HEK293T (cell line): ENCODE measurements around the gene PGGHG.
"Not testable (repeated sequence)": the region's sequence is repeated elsewhere in the genome, so short reads cannot be mapped to it uniquely, and the experiment has no call there.

ENCODE experiments used
- ARNT ChIP-seq: fragments of 450-650 bp; IDR thresholded peaks from 2 replicates; pipeline ENCODE4 v1.6.1; 2017; ENCODE audit warnings: mild to moderate bottlenecking
- BHLHE40 ChIP-seq: fragments of 450-650 bp; IDR thresholded peaks from 2 replicates; pipeline ENCODE4 v1.6.1; 2016; ENCODE audit warnings: mild to moderate bottlenecking, moderate library complexity, borderline replicate concordance
- ELF4 ChIP-seq: fragments of 450-650 bp; IDR thresholded peaks from 2 replicates; pipeline ENCODE4 v1.6.1; 2017; ENCODE audit warnings: antibody characterized with exemption
- FOXM1 ChIP-seq: fragments of 450-650 bp; IDR thresholded peaks from 2 replicates; pipeline ENCODE4 v1.6.1; 2017; ENCODE audit warnings: mild to moderate bottlenecking, borderline replicate concordance
- L3MBTL2 ChIP-seq: fragments of 450-650 bp; conservative IDR thresholded peaks from 2 replicates; pipeline ENCODE4 v1.6.1; 2016; ENCODE audit warnings: mild to moderate bottlenecking
- SP1 ChIP-seq: fragments of 450-650 bp; IDR thresholded peaks from 2 replicates; pipeline ENCODE4 v1.6.1; 2017
- SUZ12 ChIP-seq: fragments of 450-650 bp; IDR thresholded peaks from 2 replicates; pipeline ENCODE4 v1.6.1; 2016; ENCODE audit warnings: mild to moderate bottlenecking
- TARDBP ChIP-seq: fragments of 450-650 bp; IDR thresholded peaks from 2 replicates; pipeline ENCODE4 v1.6.1; 2016
- ZNF384 ChIP-seq: fragments of 450-650 bp; IDR thresholded peaks from 2 replicates; pipeline ENCODE4 v1.6.1; 2016

DNA sequence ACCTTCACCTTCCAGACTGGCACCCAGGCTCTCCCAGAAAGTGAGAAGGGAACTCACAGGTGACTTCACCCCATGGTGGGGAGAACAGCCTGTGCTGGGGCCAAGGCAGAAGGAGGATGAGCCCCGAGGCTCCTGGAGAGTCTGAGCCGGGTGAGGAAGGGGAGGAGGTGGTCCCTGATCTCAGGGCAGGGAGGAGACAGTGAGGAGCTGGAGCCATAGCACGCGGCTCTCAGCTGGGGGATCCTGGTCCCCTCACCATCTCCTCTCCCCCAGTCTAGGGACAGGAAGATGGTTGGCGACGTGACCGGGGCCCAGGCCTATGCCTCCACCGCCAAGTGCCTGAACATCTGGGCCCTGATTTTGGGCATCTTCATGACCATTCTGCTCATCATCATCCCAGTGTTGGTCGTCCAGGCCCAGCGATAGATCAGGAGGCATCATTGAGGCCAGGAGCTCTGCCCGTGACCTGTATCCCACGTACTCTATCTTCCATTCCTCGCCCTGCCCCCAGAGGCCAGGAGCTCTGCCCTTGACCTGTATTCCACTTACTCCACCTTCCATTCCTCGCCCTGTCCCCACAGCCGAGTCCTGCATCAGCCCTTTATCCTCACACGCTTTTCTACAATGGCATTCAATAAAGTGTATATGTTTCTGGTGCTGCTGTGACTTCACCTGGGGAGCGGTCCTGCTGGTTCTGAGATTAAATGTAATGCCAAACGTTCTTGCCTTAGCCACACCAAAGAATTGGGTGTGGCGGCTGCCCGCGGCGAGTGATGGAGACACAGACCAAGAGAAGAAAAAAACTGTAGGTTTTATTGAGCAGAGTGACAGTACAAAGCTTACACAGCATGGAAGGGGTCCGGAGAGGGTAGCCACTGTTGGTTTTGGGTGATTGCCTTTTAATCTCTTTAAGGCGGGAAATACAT is 20.1 kb downstream of the PGGHG start:
- TF ChIP-seq L3MBTL2: 0 out of 2 replicates have a peak, but pooled peaks have one; percentile 19
- not testable (repeated sequence) for TF ChIP-seq ZNF384, BHLHE40, SP1, ARNT, ELF4, FOXM1, TARDBP, SUZ12
